OCI-LY7 (cell line): ENCODE data around the gene FABP1.

Experiments used
- CTCF ChIP-seq: fragments of 200-600 bp; sonication (generic); conservative IDR thresholded peaks from 2 replicates; pipeline ENCODE4 v1.5.1; 2014; ENCODE audit warnings: mild to moderate bottlenecking, antibody characterized with exemption, low read length, moderate library complexity, mixed read lengths
- EZH2phosphoT487 ChIP-seq: fragments of 200-600 bp; sonication (generic); IDR thresholded peaks from 2 replicates; pipeline ENCODE4 v1.6.1; 2018; ENCODE audit warnings: low read depth, borderline replicate concordance, mild to moderate bottlenecking, mixed run types, antibody characterized with exemption, low read length, moderate library complexity, mixed read lengths

DNA sequence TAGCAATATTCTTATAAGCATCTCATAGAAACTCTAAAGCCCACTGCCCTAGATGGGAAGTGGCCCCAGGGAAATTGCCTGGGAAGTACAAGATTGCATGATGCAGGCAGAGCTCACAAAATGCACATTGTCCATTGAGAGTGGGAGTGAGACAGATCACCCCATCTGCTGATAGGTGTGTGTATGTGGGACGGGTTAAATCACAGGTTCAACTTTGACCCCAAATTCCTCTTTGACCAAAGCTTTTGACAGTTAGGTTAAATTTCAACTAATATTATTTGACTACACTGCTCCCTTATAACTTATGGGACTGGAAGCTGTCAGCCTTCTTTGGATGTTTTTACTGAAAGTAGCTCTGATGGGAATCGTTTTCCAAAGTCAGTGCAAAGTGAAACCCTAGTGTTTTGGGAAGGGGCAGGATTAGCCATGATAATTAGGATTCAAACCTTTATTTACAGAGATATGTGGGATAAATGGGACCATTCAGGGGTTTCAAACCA, 11.4 kb upstream of the FABP1 start:
- TF ChIP-seq CTCF (no peak), EZH2phosphoT487 (no peak)
